OCI-LY1 (cell line): ENCODE data around the gene CAMTA1.

Experiments
- CTCF ChIP-seq: fragments of 200-600 bp; sonication (generic), shearing (Covaris generic); IDR thresholded peaks from 2 replicates; pipeline ENCODE4 v1.5.1; 2017; ENCODE audit warnings: mild to moderate bottlenecking, antibody characterized with exemption, low read length, moderate library complexity, mixed read lengths
- EZH2 ChIP-seq: fragments of 200-600 bp; sonication (generic), shearing (Covaris generic); IDR thresholded peaks from 2 replicates; pipeline ENCODE4 v1.8.0; 2017; ENCODE audit warnings: borderline replicate concordance, mixed run types, mild to moderate bottlenecking, antibody characterized with exemption, low read length, moderate library complexity, mixed read lengths

- no peak for TF ChIP-seq EZH2
- TF ChIP-seq CTCF = no peak
Observed at GRCh38 chr1:7608628-7609305, 823.5 kb downstream of the CAMTA1 start.
